ENCODE data around the gene ANKH. TPM values are rescaled to one million over a fixed set of nuclear protein-coding genes. Genes with fewer than 3 reads are reported as not detected.

ANKH gene
- polyA plus RNA-seq, 1 donor from 2014 or later, result 9.9 TPM

DNA sequence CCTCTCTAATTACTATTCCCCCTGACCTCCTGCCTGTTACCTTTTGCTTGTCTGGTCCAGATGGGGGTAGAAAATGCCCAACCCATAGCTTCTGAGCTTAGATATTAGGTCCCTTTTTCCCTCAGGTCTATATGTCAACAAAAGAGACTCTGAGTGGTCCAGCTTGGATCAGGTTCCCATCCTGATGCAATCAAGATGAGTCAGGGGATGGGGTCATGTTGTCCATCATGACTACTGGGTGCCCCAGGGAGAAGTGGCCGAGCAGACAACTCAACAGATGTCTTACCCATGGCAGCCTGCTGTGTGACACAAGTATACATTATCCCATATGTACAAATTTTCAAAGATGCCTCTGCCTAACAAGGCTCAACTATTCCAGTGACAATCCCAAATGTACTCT, 9.1 kb upstream of the ANKH start:
- no peaks in the 10 kb centered on the region for H4K20me1 ChIP-seq (ENCODE audit: insufficient read depth)
- no peaks in the 10 kb centered on the region for H3K9me2 ChIP-seq (ENCODE audit: insufficient read depth, low read length)
- no peaks in the 10 kb centered on the region for H3F3A ChIP-seq (ENCODE audit: insufficient read depth, low read length, poor library complexity, severe bottlenecking)
- no peak overlapping the region for H3K27ac ChIP-seq (ENCODE audit: low read length)
- no peak overlapping the region for H2AFZ ChIP-seq (ENCODE audit: low read depth, low read length)
- no peaks in the 10 kb centered on the region for H3K79me2 ChIP-seq (replicated peaks; ENCODE audit: insufficient read depth, low read length)
- H3K9me3 ChIP-seq (ENCODE audit: low read length), result no peaks in the 10 kb centered on the region
- no peak overlapping the region for H3K4me3 ChIP-seq (ENCODE audit: low read length)
- no peaks in the 10 kb centered on the region for H3K27me3 ChIP-seq (ENCODE audit: insufficient read depth, low read depth, low read length)
- H3K4me2 ChIP-seq (ENCODE audit: low read length), result no peak overlapping the region
- no peak for TF ChIP-seq CTCF (IDR thresholded peaks at IDR 0.05; ENCODE audit: poor library complexity, severe bottlenecking)
- no peak for TF ChIP-seq EZH2 (IDR thresholded peaks at IDR 0.05; ENCODE audit: borderline replicate concordance, insufficient read depth, low read length, poor library complexity, severe bottlenecking)
- no peak for TF ChIP-seq TAF1 (IDR thresholded peaks at IDR 0.05; ENCODE audit: low read depth)
- no peak for TF ChIP-seq EP300 (conservative IDR thresholded peaks at IDR 0.05; ENCODE audit: poor library complexity, severe bottlenecking)
- no peak for TF ChIP-seq RAD21 (conservative IDR thresholded peaks at IDR 0.05)
- H3K36me3 ChIP-seq (ENCODE audit: insufficient read depth, low read length), result no peaks in the 10 kb centered on the region
- H3K9ac ChIP-seq (ENCODE audit: low read length), result no peak overlapping the region

DNA sequence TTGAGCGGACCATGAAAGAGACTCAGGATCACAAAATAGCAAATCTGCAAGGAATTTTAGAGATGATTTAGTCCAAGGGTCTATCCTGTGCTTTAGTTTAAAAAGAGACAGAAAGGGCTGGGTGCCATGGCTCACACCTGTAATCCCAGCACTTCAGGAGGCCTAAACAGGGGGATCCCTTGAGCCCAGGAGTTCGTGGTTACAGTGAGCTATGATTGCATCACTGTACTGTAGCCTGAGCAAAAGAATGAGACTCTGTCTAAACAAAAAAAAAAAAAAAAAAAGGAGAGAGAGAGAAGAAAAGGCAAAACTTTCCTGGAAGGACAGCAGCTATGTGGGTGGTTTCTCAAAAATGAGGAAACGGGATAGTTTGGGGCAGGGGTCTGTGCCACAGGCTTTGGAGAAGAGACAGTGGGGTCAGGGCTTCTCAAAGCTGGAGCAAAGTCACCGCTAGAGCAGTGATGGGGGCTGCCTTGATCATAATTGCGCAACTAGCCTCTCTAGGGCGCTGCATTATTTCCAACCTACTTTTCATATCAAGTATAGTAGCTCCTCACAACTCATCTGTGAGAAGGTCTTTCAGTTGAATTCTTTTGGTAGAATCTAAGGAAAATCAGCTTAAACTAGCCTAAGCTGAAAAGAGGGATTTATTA, 8.5 kb upstream of the ANKH start:
- no peaks in the 10 kb centered on the region for H3K36me3 ChIP-seq (ENCODE audit: insufficient read depth, low read length)
- no peaks in the 10 kb centered on the region for H4K20me1 ChIP-seq (ENCODE audit: insufficient read depth)
- H3K4me3 ChIP-seq (ENCODE audit: low read length), result no peak overlapping the region
- no peaks in the 10 kb centered on the region for H3K9me2 ChIP-seq (ENCODE audit: insufficient read depth, low read length)
- no peak overlapping the region for H3K4me2 ChIP-seq (ENCODE audit: low read length)
- no peak overlapping the region for H2AFZ ChIP-seq (ENCODE audit: low read depth, low read length)
- no peak overlapping the region for H3K9ac ChIP-seq (ENCODE audit: low read length)
- H3K9me3 ChIP-seq (ENCODE audit: low read length), result no peaks in the 10 kb centered on the region
- H3K27ac ChIP-seq (ENCODE audit: low read length), result no peak overlapping the region
- no peaks in the 10 kb centered on the region for H3K79me2 ChIP-seq (replicated peaks; ENCODE audit: insufficient read depth, low read length)
- no peaks in the 10 kb centered on the region for H3K27me3 ChIP-seq (ENCODE audit: insufficient read depth, low read depth, low read length)
- H3F3A ChIP-seq (ENCODE audit: insufficient read depth, low read length, poor library complexity, severe bottlenecking), result no peaks in the 10 kb centered on the region
- TF ChIP-seq CTCF (IDR thresholded peaks at IDR 0.05; ENCODE audit: poor library complexity, severe bottlenecking) (no peak), EZH2 (IDR thresholded peaks at IDR 0.05; ENCODE audit: borderline replicate concordance, insufficient read depth, low read length, poor library complexity, severe bottlenecking) (no peak), MXI1 (conservative IDR thresholded peaks at IDR 0.05; ENCODE audit: poor library complexity, severe bottlenecking) (no peak), SMC3 (conservative IDR thresholded peaks at IDR 0.05; ENCODE audit: poor library complexity) (no peak), POLR2AphosphoS5 (IDR thresholded peaks at IDR 0.05) (no peak), RAD21 (conservative IDR thresholded peaks at IDR 0.05) (no peak)
- TF ChIP-seq, protein P1, sequence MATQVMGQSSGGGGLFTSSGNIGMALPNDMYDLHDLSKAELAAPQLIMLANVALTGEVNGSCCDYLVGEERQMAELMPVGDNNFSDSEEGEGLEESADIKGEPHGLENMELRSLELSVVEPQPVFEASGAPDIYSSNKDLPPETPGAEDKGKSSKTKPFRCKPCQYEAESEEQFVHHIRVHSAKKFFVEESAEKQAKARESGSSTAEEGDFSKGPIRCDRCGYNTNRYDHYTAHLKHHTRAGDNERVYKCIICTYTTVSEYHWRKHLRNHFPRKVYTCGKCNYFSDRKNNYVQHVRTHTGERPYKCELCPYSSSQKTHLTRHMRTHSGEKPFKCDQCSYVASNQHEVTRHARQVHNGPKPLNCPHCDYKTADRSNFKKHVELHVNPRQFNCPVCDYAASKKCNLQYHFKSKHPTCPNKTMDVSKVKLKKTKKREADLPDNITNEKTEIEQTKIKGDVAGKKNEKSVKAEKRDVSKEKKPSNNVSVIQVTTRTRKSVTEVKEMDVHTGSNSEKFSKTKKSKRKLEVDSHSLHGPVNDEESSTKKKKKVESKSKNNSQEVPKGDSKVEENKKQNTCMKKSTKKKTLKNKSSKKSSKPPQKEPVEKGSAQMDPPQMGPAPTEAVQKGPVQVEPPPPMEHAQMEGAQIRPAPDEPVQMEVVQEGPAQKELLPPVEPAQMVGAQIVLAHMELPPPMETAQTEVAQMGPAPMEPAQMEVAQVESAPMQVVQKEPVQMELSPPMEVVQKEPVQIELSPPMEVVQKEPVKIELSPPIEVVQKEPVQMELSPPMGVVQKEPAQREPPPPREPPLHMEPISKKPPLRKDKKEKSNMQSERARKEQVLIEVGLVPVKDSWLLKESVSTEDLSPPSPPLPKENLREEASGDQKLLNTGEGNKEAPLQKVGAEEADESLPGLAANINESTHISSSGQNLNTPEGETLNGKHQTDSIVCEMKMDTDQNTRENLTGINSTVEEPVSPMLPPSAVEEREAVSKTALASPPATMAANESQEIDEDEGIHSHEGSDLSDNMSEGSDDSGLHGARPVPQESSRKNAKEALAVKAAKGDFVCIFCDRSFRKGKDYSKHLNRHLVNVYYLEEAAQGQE (IDR thresholded peaks at IDR 0.05; ENCODE audit: borderline replicate concordance), result no peak

All from neural cell (in vitro differentiated cells).